ENCODE measurements around the gene RASSF8. TPM values are rescaled to one million over a fixed set of nuclear protein-coding genes. Genes with fewer than 3 reads are reported as not detected.

RASSF8 gene
- total RNA-seq, 4 donors from 2014 or later, result 3.6 to 15.1 (median 8.8) TPM

GRCh38 chr12:26046203-26046602 lies 87.7 kb downstream of the RASSF8 start:
- TF ChIP-seq POLR2A (IDR thresholded peaks at IDR 0.05) (no peak), CTCF (IDR thresholded peaks at IDR 0.05) (no peak)
- H3K36me3 ChIP-seq, result no peaks in the 10 kb centered on the region

GRCh38 chr12:26046906-26047305 lies 88.4 kb downstream of the RASSF8 start:
- Histone ChIP-seq H3K27me3 (no peaks in the 10 kb centered on the region), H3K9me3 (no peaks in the 10 kb centered on the region), H3K36me3 (no peaks in the 10 kb centered on the region), H3K27ac (no peak overlapping the region), H3K4me3 (no peak overlapping the region), H3K4me1 (peaks cover 0 to 28% (median 0%) of the 10 kb centered on the region in 3 donors)
- no peak for DNase-seq
- no peak for TF ChIP-seq POLR2A (IDR thresholded peaks at IDR 0.05)
- TF ChIP-seq CTCF (IDR thresholded peaks at IDR 0.05), result no peak
- WGBS, 2 donors, result 67 to 73% methylated on average over 1 of the region's 1 CpG
- intact Hi-C loops (cut with DNase I), result no loop called here

More at GRCh38 chr12:26046203-26046602, 87.7 kb downstream of the RASSF8 start:
- DNase-seq, result no peak
- peaks cover 0 to 28% (median 0%) of the 10 kb centered on the region in 3 donors for H3K4me1 ChIP-seq
- no peaks in the 10 kb centered on the region for H3K9me3 ChIP-seq
- no peak overlapping the region for H3K27ac ChIP-seq
- intact Hi-C loops (cut with DNase I), result no loop called here
- no peaks in the 10 kb centered on the region for H3K27me3 ChIP-seq
- H3K4me3 ChIP-seq, result no peak overlapping the region

GRCh38 chr12:26047401-26048226 lies 89.1 kb downstream of the RASSF8 start:
- DNase-seq, result no peak
- TF ChIP-seq POLR2A (IDR thresholded peaks at IDR 0.05), result no peak
- no peak for TF ChIP-seq CTCF (IDR thresholded peaks at IDR 0.05)
- Histone ChIP-seq H3K4me3 (no peak overlapping the region), H3K9me3 (no peaks in the 10 kb centered on the region), H3K27me3 (no peaks in the 10 kb centered on the region), H3K27ac (no peak overlapping the region), H3K36me3 (no peaks in the 10 kb centered on the region), H3K4me1 (peaks cover 0 to 21% (median 0%) of the 10 kb centered on the region in 3 donors)
- intact Hi-C loops (cut with DNase I), result no loop called here
- WGBS, 2 donors, result 87 to 93% methylated on average over 6 to 8 of the region's 9 CpGs

GRCh38 chr12:26052652-26053051 lies 94.2 kb downstream of the RASSF8 start:
- no peak for TF ChIP-seq CTCF (IDR thresholded peaks at IDR 0.05)
- no peak for TF ChIP-seq POLR2A (IDR thresholded peaks at IDR 0.05)
- intact Hi-C loops (cut with DNase I), result no loop called here
- H3K9me3 ChIP-seq, result no peaks in the 10 kb centered on the region
- H3K27me3 ChIP-seq, result no peaks in the 10 kb centered on the region
- no peak overlapping the region for H3K4me3 ChIP-seq
- H3K36me3 ChIP-seq, result no peaks in the 10 kb centered on the region
- H3K4me1 ChIP-seq, result peaks cover 0 to 9% (median 0%) of the 10 kb centered on the region in 3 donors
- WGBS, 2 donors, result 68 to 85% methylated on average over 4 of the region's 4 CpGs
- H3K27ac ChIP-seq, result no peak overlapping the region
- no peak for DNase-seq

- no peaks in the 10 kb centered on the region for H3K36me3 ChIP-seq
- H3K4me3 ChIP-seq, result no peak overlapping the region
- H3K4me1 ChIP-seq, result peaks cover 0 to 9% (median 0%) of the 10 kb centered on the region in 3 donors
- TF ChIP-seq CTCF (IDR thresholded peaks at IDR 0.05) (no peak), POLR2A (IDR thresholded peaks at IDR 0.05) (no peak)
- intact Hi-C loops (cut with DNase I), result no loop called here
- no peaks in the 10 kb centered on the region for H3K27me3 ChIP-seq
- no peaks in the 10 kb centered on the region for H3K9me3 ChIP-seq
- 76 to 78% methylated on average over 4 of the region's 4 CpGs for WGBS, 2 donors
- no peak for DNase-seq
- no peak overlapping the region for H3K27ac ChIP-seq
These were observed 95.9 kb downstream of the RASSF8 start for GRCh38 chr12:26054383-26054782.

Data from esophagus squamous epithelium (tissue), 5 donors.